Type B pancreatic cell (in vitro differentiated cells): Measurements from ENCODE around the gene GRM4. TPM values are rescaled to one million over a fixed set of nuclear protein-coding genes. Genes with fewer than 3 reads are reported as not detected.
"Not testable (repeated sequence)": the region's sequence is repeated elsewhere in the genome, so short reads cannot be mapped to it uniquely, and the experiment has no call there.

Experiments
- DNase-seq: peaks from one replicate; pipeline ENCODE4 v3.0.0; 2021; ENCODE audit warnings: mixed read lengths; ENCODE audit not compliant: unreplicated experiment; ENCODE audit errors: extremely low spot score
- H3K27ac Mint-ChIP-seq: 2 replicates; pipeline ENCODE4 v1.8.0; 2021; ENCODE audit warnings: mild to moderate bottlenecking, mixed read lengths
- H3K27me3 Mint-ChIP-seq: 2 replicates; pipeline ENCODE4 v1.8.0; 2021; ENCODE audit warnings: mixed read lengths
- H3K36me3 Mint-ChIP-seq: 2 replicates; pipeline ENCODE4 v1.8.0; 2021; ENCODE audit warnings: mixed read lengths
- H3K4me1 Mint-ChIP-seq: one replicate; pipeline ENCODE4 v1.8.0; 2021; ENCODE audit warnings: mixed read lengths; ENCODE audit not compliant: unreplicated experiment
- H3K4me3 Mint-ChIP-seq: 2 replicates; pipeline ENCODE4 v1.8.0; 2021; ENCODE audit warnings: mild to moderate bottlenecking, mixed read lengths
- H3K9me3 Mint-ChIP-seq: 2 replicates; pipeline ENCODE4 v1.8.0; 2021; ENCODE audit warnings: mixed read lengths
- CTCF ChIP-seq: fragments of 200-600 bp; sonication (generic); conservative IDR thresholded peaks from 2 replicates; pipeline ENCODE4 v1.5.0; 2021; ENCODE audit warnings: antibody characterized with exemption, mild to moderate bottlenecking
- total RNA-seq: library from RNA; stranded (reverse); gene quantifications from 2 replicates; pipeline ENCODE4 v1.2.1, GENCODE V29; 2021; ENCODE audit warnings: low replicate concordance

Gene GRM4
- total RNA-seq, 1 donor from 2014 or later = 2.2 TPM

GRCh38 chr6:34018026-34018425 is 127.9 kb downstream of the GRM4 start:
- H3K27ac Mint-ChIP-seq = no peak overlapping the region
- peaks cover 12% of the 10 kb centered on the region for H3K4me1 Mint-ChIP-seq
- no peaks in the 10 kb centered on the region for H3K36me3 Mint-ChIP-seq
- TF ChIP-seq CTCF = no peak
- H3K9me3 Mint-ChIP-seq = no peaks in the 10 kb centered on the region
- H3K27me3 Mint-ChIP-seq = peaks cover 12% of the 10 kb centered on the region
- no peak overlapping the region for H3K4me3 Mint-ChIP-seq
- DNase-seq = no peak

GRCh38 chr6:34017106-34017805 is 128.6 kb downstream of the GRM4 start:
- no peak for TF ChIP-seq CTCF
- no peak for DNase-seq
- Mint-ChIP-seq H3K27ac (no peak overlapping the region), H3K27me3 (peaks cover 7% of the 10 kb centered on the region), H3K36me3 (no peaks in the 10 kb centered on the region), H3K9me3 (no peaks in the 10 kb centered on the region), H3K4me1 (peaks cover 9% of the 10 kb centered on the region), H3K4me3 (no peak overlapping the region)

GRCh38 chr6:34016573-34016972 is 129.3 kb downstream of the GRM4 start:
- H3K4me3 Mint-ChIP-seq, DNase-seq, H3K9me3 Mint-ChIP-seq, H3K27ac Mint-ChIP-seq, H3K36me3 Mint-ChIP-seq, H3K27me3 Mint-ChIP-seq, H3K4me1 Mint-ChIP-seq: not testable (repeated sequence)

DNA sequence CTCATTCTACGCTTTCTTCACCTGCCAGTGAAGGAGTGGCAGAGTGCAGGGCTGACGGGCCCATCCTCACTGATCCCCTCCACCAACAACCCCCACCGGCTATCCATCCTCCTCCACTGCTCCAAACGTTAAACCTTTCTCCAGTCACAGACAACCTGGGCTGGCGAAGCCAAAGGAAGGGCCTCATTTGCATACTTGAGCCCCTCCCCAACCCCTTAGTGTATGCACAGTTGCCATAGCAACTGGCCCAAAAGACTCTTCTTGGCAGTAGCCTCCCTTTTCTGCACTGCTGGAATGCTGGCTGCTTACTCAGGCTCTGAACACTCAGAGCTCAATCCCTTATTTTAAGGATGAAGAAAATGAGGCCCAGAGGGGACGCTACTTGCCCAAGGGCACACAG is 130.3 kb downstream of the GRM4 start:
- no peak overlapping the region for H3K27ac Mint-ChIP-seq
- H3K36me3 Mint-ChIP-seq = no peaks in the 10 kb centered on the region
- no peak for DNase-seq
- H3K27me3 Mint-ChIP-seq = peaks cover 3% of the 10 kb centered on the region
- TF ChIP-seq CTCF = no peak
- H3K4me1 Mint-ChIP-seq = peaks cover 6% of the 10 kb centered on the region
- H3K9me3 Mint-ChIP-seq = no peaks in the 10 kb centered on the region
- no peak overlapping the region for H3K4me3 Mint-ChIP-seq

- H3K27me3 Mint-ChIP-seq = peaks cover 16% of the 10 kb centered on the region
- peaks cover 9% of the 10 kb centered on the region for H3K4me1 Mint-ChIP-seq
- no peak for TF ChIP-seq CTCF
- no peak overlapping the region for H3K27ac Mint-ChIP-seq
- no peak overlapping the region for H3K4me3 Mint-ChIP-seq
- H3K9me3 Mint-ChIP-seq = peaks cover 11% of the 10 kb centered on the region
- no peaks in the 10 kb centered on the region for H3K36me3 Mint-ChIP-seq
- no peak for DNase-seq
Measured at GRCh38 chr6:34011264-34011663, 134.6 kb downstream of the GRM4 start.

DNA sequence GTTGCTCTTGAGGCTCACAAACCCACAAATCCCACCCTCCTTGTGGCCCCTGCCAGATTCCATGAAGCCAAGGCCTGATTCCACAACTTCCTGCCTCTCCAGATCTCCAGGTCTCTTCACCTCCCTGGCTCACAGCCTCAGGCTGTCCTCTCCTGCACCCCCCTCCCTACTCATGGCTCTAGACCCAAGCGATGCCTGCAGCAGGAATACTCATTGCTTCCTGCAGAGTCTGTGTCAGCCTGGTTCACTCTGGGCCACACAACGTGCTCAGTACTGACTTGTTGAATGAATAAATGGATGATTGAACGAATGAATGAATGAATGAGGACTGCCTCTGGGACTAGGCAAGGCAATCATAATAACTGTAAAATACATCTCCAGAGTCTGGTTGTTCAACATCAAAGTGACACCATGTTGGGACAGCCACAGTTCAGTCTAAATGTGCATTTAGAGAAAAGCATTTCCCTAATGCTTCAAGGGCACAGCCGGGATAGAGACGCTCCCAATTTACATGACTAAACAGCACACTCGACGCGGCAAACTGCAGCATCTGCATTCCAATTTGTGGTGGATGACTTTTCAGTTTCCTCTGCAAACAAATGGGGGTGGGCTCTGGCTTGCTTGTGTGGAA is 139.9 kb downstream of the GRM4 start:
- Mint-ChIP-seq H3K9me3 (peaks cover 11% of the 10 kb centered on the region), H3K27ac (no peak overlapping the region), H3K27me3 (peaks cover 22% of the 10 kb centered on the region), H3K4me1 (peaks cover 13% of the 10 kb centered on the region), H3K4me3 (no peak overlapping the region), H3K36me3 (no peaks in the 10 kb centered on the region)
- no peak for TF ChIP-seq CTCF
- no peak for DNase-seq
